OCI-LY3 (cell line): ENCODE data around the gene TMEM18.

Source experiments
- H2AFZ ChIP-seq: fragments of 200-600, 300-600 bp; shearing (Covaris generic); 2 replicates; pipeline ENCODE4 v1.6.0; 2014; ENCODE audit warnings: antibody characterized with exemption, low read depth, low read length
- H3K27ac ChIP-seq: fragments of 200-600, 300-600 bp; sonication (generic); 2 replicates; pipeline ENCODE4 v1.5.1; 2014; ENCODE audit warnings: mild to moderate bottlenecking, low read length, moderate library complexity, mixed read lengths
- H3K27me3 ChIP-seq: fragments of 200-600, 300-600 bp; sonication (generic); 2 replicates; pipeline ENCODE4 v1.6.1; 2014; ENCODE audit warnings: low read depth, low read length, mixed read lengths
- H3K36me3 ChIP-seq: fragments of 200-600, 300-600 bp; sonication (generic); replicated peaks from 2 replicates; pipeline ENCODE3; 2014; ENCODE audit warnings: low read depth, low read length, mixed read lengths
- H3K4me1 ChIP-seq: fragments of 300-600, 200-600 bp; sonication (generic); 2 replicates; pipeline ENCODE4 v1.6.1; 2014; ENCODE audit warnings: low read length, mixed read lengths
- H3K4me2 ChIP-seq: fragments of 200-600, 300-600 bp; sonication (generic); 2 replicates; pipeline ENCODE4 v1.6.1; 2014; ENCODE audit warnings: low read length, mixed read lengths
- H3K4me3 ChIP-seq: fragments of 300-600, 200-600 bp; sonication (generic); 2 replicates; pipeline ENCODE4 v1.5.1; 2014; ENCODE audit warnings: antibody characterized with exemption, mild to moderate bottlenecking, low read length, moderate library complexity
- H3K79me2 ChIP-seq: fragments of 300-600, 200-600 bp; shearing (Covaris generic); 2 replicates; pipeline ENCODE4 v1.6.1; 2014; ENCODE audit warnings: mild to moderate bottlenecking, low read length, mixed read lengths
- H3K9ac ChIP-seq: fragments of 300-600, 200-600 bp; shearing (Covaris generic); 2 replicates; pipeline ENCODE4 v1.6.0; 2014; ENCODE audit warnings: mild to moderate bottlenecking, low read length, moderate library complexity
- H3K9me3 ChIP-seq: fragments of 200-600, 300-600 bp; shearing (Covaris generic); 2 replicates; pipeline ENCODE4 v1.6.1; 2014; ENCODE audit warnings: low read length, mixed read lengths; ENCODE audit not compliant: insufficient read depth
- H4K20me1 ChIP-seq: fragments of 200-600, 300-600 bp; sonication (generic); 2 replicates; pipeline ENCODE4 v1.6.1; 2016; ENCODE audit warnings: low read length, mixed read lengths; ENCODE audit not compliant: insufficient read depth
- CTCF ChIP-seq: fragments of 200-600, 300-600 bp; sonication (generic); IDR thresholded peaks from 2 replicates; pipeline ENCODE4 v1.5.1; 2014; ENCODE audit warnings: antibody characterized with exemption, low read length, low read depth
- EZH2phosphoT487 ChIP-seq: fragments of 200-600 bp; shearing (Covaris generic); IDR thresholded peaks from 2 replicates; pipeline ENCODE4 v1.6.1; 2018; ENCODE audit warnings: antibody characterized with exemption, mixed run types, low read depth

TMEM18 gene

GRCh38 chr2:715854-716560, 38.8 kb upstream of the TMEM18 start:
- TF ChIP-seq EZH2phosphoT487: no peak
- peak; percentile 32; the same call in 1 of the 2 replicates for TF ChIP-seq CTCF
- Histone ChIP-seq H2AFZ (no peak overlapping the region), H3K4me2 (no peak overlapping the region), H3K9ac (no peak overlapping the region), H3K4me3 (no peak overlapping the region), H3K9me3 (no peaks in the 10 kb centered on the region), H4K20me1 (no peaks in the 10 kb centered on the region), H3K79me2 (no peaks in the 10 kb centered on the region), H3K27me3 (0 out of 2 replicates have a peak, but pooled peaks cover 18% of the 10 kb centered on the region), H3K4me1 (peaks cover 26% of the 10 kb centered on the region), H3K36me3 (no peaks in the 10 kb centered on the region), H3K27ac (no peak overlapping the region)

- 0 out of 2 replicates have a peak overlapping the region, but pooled peaks have one; percentile 41 for H2AFZ ChIP-seq
- H3K9ac ChIP-seq: no peak overlapping the region; the same call in 1 of the 2 replicates
Measured at GRCh38 chr2:715038-715437, 37.8 kb upstream of the TMEM18 start.

GRCh38 chr2:714005-714741, 37.0 kb upstream of the TMEM18 start:
- Histone ChIP-seq H3K4me1 (peaks cover 26% of the 10 kb centered on the region), H3K4me3 (peak overlapping the region; percentile 6; the same call in 1 of the 2 replicates), H3K36me3 (no peaks in the 10 kb centered on the region), H3K27me3 (0 out of 2 replicates have a peak, but pooled peaks cover 18% of the 10 kb centered on the region), H2AFZ (peak overlapping the region; percentile 41; the same call in 1 of the 2 replicates), H3K9me3 (no peaks in the 10 kb centered on the region), H4K20me1 (no peaks in the 10 kb centered on the region), H3K4me2 (peak overlapping the region; percentile 53), H3K9ac (no peak overlapping the region), H3K79me2 (no peaks in the 10 kb centered on the region), H3K27ac (peak overlapping the region; percentile 52)
- TF ChIP-seq CTCF: peak; percentile 83
- no peak for TF ChIP-seq EZH2phosphoT487

More at GRCh38 chr2:715038-715437, 37.8 kb upstream of the TMEM18 start:
- peak overlapping the region; percentile 52 for H3K27ac ChIP-seq
- H3K79me2 ChIP-seq: no peaks in the 10 kb centered on the region
- peak overlapping the region; percentile 53 for H3K4me2 ChIP-seq
- no peaks in the 10 kb centered on the region for H3K9me3 ChIP-seq
- peaks cover 26% of the 10 kb centered on the region for H3K4me1 ChIP-seq
- no peak for TF ChIP-seq EZH2phosphoT487
- TF ChIP-seq CTCF: no peak
- H3K27me3 ChIP-seq: 0 out of 2 replicates have a peak, but pooled peaks cover 18% of the 10 kb centered on the region
- no peak overlapping the region for H3K4me3 ChIP-seq
- H3K36me3 ChIP-seq: no peaks in the 10 kb centered on the region
- no peaks in the 10 kb centered on the region for H4K20me1 ChIP-seq
